ENCODE results near the gene TRMU. TPM values are rescaled to one million over a fixed set of nuclear protein-coding genes. Genes with fewer than 3 reads are reported as not detected.

The TRMU gene
- total and polyA plus RNA-seq, 2 of the 8 experiments (the other 6 are each of a cell fraction or from before 2014, with no cell fraction given) = 43.4 to 70.6 TPM

DNA sequence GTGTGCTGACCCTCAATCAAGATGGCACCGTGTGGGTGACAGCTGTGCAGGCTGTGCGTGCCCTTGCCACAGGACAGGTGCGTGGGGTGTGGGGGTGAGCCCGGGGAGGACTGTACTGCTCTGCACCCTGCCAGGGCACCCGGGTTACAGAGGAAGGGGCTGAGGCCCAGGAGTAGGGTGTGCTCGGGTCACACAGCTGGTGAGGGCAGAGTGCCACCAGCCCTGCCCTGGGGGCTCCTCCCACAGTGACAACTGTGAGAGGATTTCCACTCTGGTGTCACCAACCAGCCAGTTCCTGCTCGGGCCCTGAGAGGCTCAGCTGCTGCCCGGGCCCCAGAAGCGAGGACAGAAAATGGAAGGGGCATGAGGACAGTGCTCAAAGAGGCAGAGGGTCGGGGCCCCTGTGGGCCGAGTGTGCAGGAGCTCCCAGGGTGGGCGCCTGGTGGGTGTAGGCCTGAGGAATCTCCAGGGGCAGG, 20.5 kb downstream of the TRMU start (continued):
- TF ChIP-seq RNF2 (IDR thresholded peaks at IDR 0.05; ENCODE audit: borderline replicate concordance, low read depth, low read length, missing control alignments, poor library complexity, severe bottlenecking) = no peak
